ENCODE data around the gene TOX2.

GRCh38 chr20:43919686-43920403 lies 5.2 kb downstream of the TOX2 start:
- TF ChIP-seq REST (IDR thresholded peaks at IDR 0.05; ENCODE audit: insufficient read depth in 1 of 2, low read depth in 2 of 2, low read length in 1 of 2) (no peak), POLR2AphosphoS5 (IDR thresholded peaks at IDR 0.05; ENCODE audit: low read depth, low read length) (no peak), CTCF (IDR thresholded peaks at IDR 0.05) (no peak)

All from Panc1 (cell line).